Rectal smooth muscle tissue (tissue), 1 donor: ENCODE measurements around the gene SCN5A.

Experiments
- H3K27ac ChIP-seq: one replicate; pipeline ENCODE4 v1.7.0; 2013; ENCODE audit warnings: low read depth, low read length, inconsistent platforms
- H3K27me3 ChIP-seq: one replicate; pipeline ENCODE4 v1.7.0; 2013; ENCODE audit warnings: low read length; ENCODE audit not compliant: control insufficient read depth, insufficient read depth
- H3K36me3 ChIP-seq: one replicate; pipeline ENCODE4 v1.7.0; 2013; ENCODE audit warnings: low read length; ENCODE audit not compliant: control insufficient read depth, insufficient read depth
- H3K4me1 ChIP-seq: one replicate; pipeline ENCODE4 v1.7.0; 2013; ENCODE audit warnings: low read length; ENCODE audit not compliant: control insufficient read depth, insufficient read depth
- H3K4me3 ChIP-seq: one replicate; pipeline ENCODE4 v1.7.0; 2013; ENCODE audit warnings: low read length
- H3K9ac ChIP-seq: one replicate; pipeline ENCODE4 v1.7.0; 2013; ENCODE audit warnings: low read length

The SCN5A gene

GRCh38 chr3:38564631-38565338, 84.7 kb downstream of the SCN5A start:
- H3K9ac ChIP-seq = no peak overlapping the region
- H3K4me1 ChIP-seq = no peaks in the 10 kb centered on the region
- no peaks in the 10 kb centered on the region for H3K27me3 ChIP-seq
- no peak overlapping the region for H3K27ac ChIP-seq
- H3K36me3 ChIP-seq = no peaks in the 10 kb centered on the region
- H3K4me3 ChIP-seq = no peak overlapping the region

GRCh38 chr3:38563886-38564270, 85.6 kb downstream of the SCN5A start:
- H3K9ac ChIP-seq = no peak overlapping the region
- no peaks in the 10 kb centered on the region for H3K36me3 ChIP-seq
- no peak overlapping the region for H3K27ac ChIP-seq
- H3K4me3 ChIP-seq = no peak overlapping the region
- no peaks in the 10 kb centered on the region for H3K27me3 ChIP-seq
- no peaks in the 10 kb centered on the region for H3K4me1 ChIP-seq

- Histone ChIP-seq H3K4me3 (no peak overlapping the region), H3K4me1 (no peaks in the 10 kb centered on the region), H3K9ac (no peak overlapping the region), H3K27me3 (no peaks in the 10 kb centered on the region), H3K36me3 (no peaks in the 10 kb centered on the region), H3K27ac (no peak overlapping the region)
Measured at GRCh38 chr3:38563070-38563885, 86.2 kb downstream of the SCN5A start.

GRCh38 chr3:38562467-38562925, 87.0 kb downstream of the SCN5A start:
- Histone ChIP-seq H3K4me3 (no peak overlapping the region), H3K27me3 (no peaks in the 10 kb centered on the region), H3K27ac (no peak overlapping the region), H3K36me3 (no peaks in the 10 kb centered on the region), H3K9ac (no peak overlapping the region), H3K4me1 (no peaks in the 10 kb centered on the region)

- H3K4me3 ChIP-seq = no peak overlapping the region
- H3K36me3 ChIP-seq = no peaks in the 10 kb centered on the region
- H3K4me1 ChIP-seq = no peaks in the 10 kb centered on the region
- no peak overlapping the region for H3K9ac ChIP-seq
- H3K27me3 ChIP-seq = no peaks in the 10 kb centered on the region
- no peak overlapping the region for H3K27ac ChIP-seq
Measured at GRCh38 chr3:38561746-38562466, 87.6 kb downstream of the SCN5A start.

GRCh38 chr3:38560996-38561717, 88.3 kb downstream of the SCN5A start:
- H3K36me3 ChIP-seq = no peaks in the 10 kb centered on the region
- H3K9ac ChIP-seq = no peak overlapping the region
- no peak overlapping the region for H3K27ac ChIP-seq
- H3K4me1 ChIP-seq = no peaks in the 10 kb centered on the region
- H3K4me3 ChIP-seq = no peak overlapping the region
- H3K27me3 ChIP-seq = no peaks in the 10 kb centered on the region

- H3K4me3 ChIP-seq = no peak overlapping the region
- no peaks in the 10 kb centered on the region for H3K4me1 ChIP-seq
- no peaks in the 10 kb centered on the region for H3K27me3 ChIP-seq
- H3K27ac ChIP-seq = no peak overlapping the region
- H3K36me3 ChIP-seq = no peaks in the 10 kb centered on the region
- H3K9ac ChIP-seq = no peak overlapping the region
Measured at GRCh38 chr3:38560284-38560683, 89.2 kb downstream of the SCN5A start.

- Histone ChIP-seq H3K4me1 (no peaks in the 10 kb centered on the region), H3K4me3 (no peak overlapping the region), H3K9ac (no peak overlapping the region), H3K27me3 (no peaks in the 10 kb centered on the region), H3K27ac (no peak overlapping the region), H3K36me3 (no peaks in the 10 kb centered on the region)
Measured at GRCh38 chr3:38558864-38559263, 90.6 kb downstream of the SCN5A start.

GRCh38 chr3:38556640-38557358, 92.7 kb downstream of the SCN5A start:
- Histone ChIP-seq H3K4me1 (no peaks in the 10 kb centered on the region), H3K36me3 (no peaks in the 10 kb centered on the region), H3K27ac (no peak overlapping the region), H3K9ac (no peak overlapping the region), H3K4me3 (no peak overlapping the region), H3K27me3 (no peaks in the 10 kb centered on the region)

- H3K27ac ChIP-seq = no peak overlapping the region
- no peaks in the 10 kb centered on the region for H3K36me3 ChIP-seq
- no peaks in the 10 kb centered on the region for H3K4me1 ChIP-seq
- H3K9ac ChIP-seq = no peak overlapping the region
- H3K4me3 ChIP-seq = no peak overlapping the region
- no peaks in the 10 kb centered on the region for H3K27me3 ChIP-seq
Measured at GRCh38 chr3:38555926-38556325, 93.6 kb downstream of the SCN5A start.

- Histone ChIP-seq H3K9ac (no peak overlapping the region), H3K27me3 (no peaks in the 10 kb centered on the region), H3K27ac (no peak overlapping the region), H3K4me1 (no peaks in the 10 kb centered on the region), H3K4me3 (no peak overlapping the region), H3K36me3 (no peaks in the 10 kb centered on the region)
Measured at GRCh38 chr3:38555149-38555840, 94.2 kb downstream of the SCN5A start.
